OCI-LY3 (cell line): Measurements from ENCODE around the gene DAB1.
A peak's percentile ranks its signal among the peaks of the same experiment; 100 is the strongest.

Experiments
- H2AFZ ChIP-seq: fragments of 200-600, 300-600 bp; shearing (Covaris generic); 2 replicates; pipeline ENCODE4 v1.6.0; 2014; ENCODE audit warnings: antibody characterized with exemption, low read depth, low read length
- H3K27ac ChIP-seq: fragments of 200-600, 300-600 bp; sonication (generic); 2 replicates; pipeline ENCODE4 v1.5.1; 2014; ENCODE audit warnings: mild to moderate bottlenecking, low read length, moderate library complexity, mixed read lengths
- H3K27me3 ChIP-seq: fragments of 200-600, 300-600 bp; sonication (generic); 2 replicates; pipeline ENCODE4 v1.6.1; 2014; ENCODE audit warnings: low read depth, low read length, mixed read lengths
- H3K36me3 ChIP-seq: fragments of 200-600, 300-600 bp; sonication (generic); replicated peaks from 2 replicates; pipeline ENCODE3; 2014; ENCODE audit warnings: low read depth, low read length, mixed read lengths
- H3K4me1 ChIP-seq: fragments of 300-600, 200-600 bp; sonication (generic); 2 replicates; pipeline ENCODE4 v1.6.1; 2014; ENCODE audit warnings: low read length, mixed read lengths
- H3K4me2 ChIP-seq: fragments of 200-600, 300-600 bp; sonication (generic); 2 replicates; pipeline ENCODE4 v1.6.1; 2014; ENCODE audit warnings: low read length, mixed read lengths
- H3K4me3 ChIP-seq: fragments of 300-600, 200-600 bp; sonication (generic); 2 replicates; pipeline ENCODE4 v1.5.1; 2014; ENCODE audit warnings: antibody characterized with exemption, mild to moderate bottlenecking, low read length, moderate library complexity
- H3K79me2 ChIP-seq: fragments of 300-600, 200-600 bp; shearing (Covaris generic); 2 replicates; pipeline ENCODE4 v1.6.1; 2014; ENCODE audit warnings: mild to moderate bottlenecking, low read length, mixed read lengths
- H3K9ac ChIP-seq: fragments of 300-600, 200-600 bp; shearing (Covaris generic); 2 replicates; pipeline ENCODE4 v1.6.0; 2014; ENCODE audit warnings: mild to moderate bottlenecking, low read length, moderate library complexity
- H3K9me3 ChIP-seq: fragments of 200-600, 300-600 bp; shearing (Covaris generic); 2 replicates; pipeline ENCODE4 v1.6.1; 2014; ENCODE audit warnings: low read length, mixed read lengths; ENCODE audit not compliant: insufficient read depth
- H4K20me1 ChIP-seq: fragments of 200-600, 300-600 bp; sonication (generic); 2 replicates; pipeline ENCODE4 v1.6.1; 2016; ENCODE audit warnings: low read length, mixed read lengths; ENCODE audit not compliant: insufficient read depth
- CTCF ChIP-seq: fragments of 200-600, 300-600 bp; sonication (generic); IDR thresholded peaks from 2 replicates; pipeline ENCODE4 v1.5.1; 2014; ENCODE audit warnings: antibody characterized with exemption, low read length, low read depth
- EZH2phosphoT487 ChIP-seq: fragments of 200-600 bp; shearing (Covaris generic); IDR thresholded peaks from 2 replicates; pipeline ENCODE4 v1.6.1; 2018; ENCODE audit warnings: antibody characterized with exemption, mixed run types, low read depth

DAB1 gene

GRCh38 chr1:57063406-57064125, 360.3 kb downstream of the DAB1 start:
- Histone ChIP-seq H3K9me3 (no peaks in the 10 kb centered on the region), H3K4me3 (no peak overlapping the region), H2AFZ (no peak overlapping the region), H3K27ac (no peak overlapping the region), H3K4me1 (no peaks in the 10 kb centered on the region), H3K27me3 (no peaks in the 10 kb centered on the region), H3K36me3 (no peaks in the 10 kb centered on the region), H4K20me1 (no peaks in the 10 kb centered on the region), H3K4me2 (no peak overlapping the region), H3K79me2 (no peaks in the 10 kb centered on the region), H3K9ac (no peak overlapping the region)
- TF ChIP-seq EZH2phosphoT487 (no peak), CTCF (no peak)

GRCh38 chr1:57061369-57061768, 362.5 kb downstream of the DAB1 start:
- H3K27me3 ChIP-seq, result no peaks in the 10 kb centered on the region
- no peak overlapping the region for H2AFZ ChIP-seq
- H3K9me3 ChIP-seq, result no peaks in the 10 kb centered on the region
- no peaks in the 10 kb centered on the region for H3K4me1 ChIP-seq
- TF ChIP-seq EZH2phosphoT487, result no peak
- TF ChIP-seq CTCF, result peak; percentile 34
- H3K36me3 ChIP-seq, result no peaks in the 10 kb centered on the region
- H3K27ac ChIP-seq, result no peak overlapping the region
- no peak overlapping the region for H3K4me3 ChIP-seq
- H3K4me2 ChIP-seq, result no peak overlapping the region
- H3K79me2 ChIP-seq, result no peaks in the 10 kb centered on the region
- H4K20me1 ChIP-seq, result no peaks in the 10 kb centered on the region
- no peak overlapping the region for H3K9ac ChIP-seq

- Histone ChIP-seq H3K79me2 (no peaks in the 10 kb centered on the region), H2AFZ (no peak overlapping the region), H3K4me2 (no peak overlapping the region), H3K4me3 (no peak overlapping the region), H3K9me3 (no peaks in the 10 kb centered on the region), H3K9ac (no peak overlapping the region), H3K27me3 (no peaks in the 10 kb centered on the region), H3K27ac (no peak overlapping the region), H3K4me1 (no peaks in the 10 kb centered on the region), H3K36me3 (no peaks in the 10 kb centered on the region), H4K20me1 (no peaks in the 10 kb centered on the region)
- TF ChIP-seq CTCF (no peak), EZH2phosphoT487 (no peak)
Observed at GRCh38 chr1:57060451-57060850, 363.4 kb downstream of the DAB1 start.

- H3K4me3 ChIP-seq, result no peak overlapping the region
- H4K20me1 ChIP-seq, result no peaks in the 10 kb centered on the region
- no peaks in the 10 kb centered on the region for H3K36me3 ChIP-seq
- no peaks in the 10 kb centered on the region for H3K4me1 ChIP-seq
- H3K27ac ChIP-seq, result no peak overlapping the region
- no peaks in the 10 kb centered on the region for H3K79me2 ChIP-seq
- no peak overlapping the region for H3K9ac ChIP-seq
- no peak overlapping the region for H3K4me2 ChIP-seq
- no peaks in the 10 kb centered on the region for H3K9me3 ChIP-seq
- H3K27me3 ChIP-seq, result no peaks in the 10 kb centered on the region
- no peak overlapping the region for H2AFZ ChIP-seq
- no peak for TF ChIP-seq CTCF
- TF ChIP-seq EZH2phosphoT487, result no peak
Observed at GRCh38 chr1:57058652-57059501, 365.0 kb downstream of the DAB1 start.
